ENCODE results near the gene THG1L. TPM values are rescaled to one million over a fixed set of nuclear protein-coding genes. Genes with fewer than 3 reads are reported as not detected.

Gene THG1L
- total RNA-seq, 1 experiment from 2014 or later = 12.9 TPM

DNA sequence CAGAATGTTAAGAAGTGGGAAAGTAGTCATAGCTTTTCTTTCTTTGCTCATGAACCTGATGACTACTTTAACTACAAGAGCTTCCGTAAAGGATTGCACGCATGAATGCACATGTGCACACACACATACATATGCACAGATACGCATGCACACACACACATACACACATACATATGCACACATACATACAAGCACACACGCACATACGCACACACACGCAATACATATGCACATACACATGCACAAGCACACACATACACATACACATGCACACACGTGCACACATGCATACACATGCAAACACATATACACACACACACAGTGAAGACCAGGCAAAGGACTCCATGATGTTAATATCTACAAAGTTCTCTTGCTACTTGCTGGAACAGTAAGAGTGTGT is 35.2 kb downstream of the THG1L start:
- no peak overlapping the region for H3K4me3 Mint-ChIP-seq
- Histone ChIP-seq H2BK15ac (ENCODE audit: low read depth, low read length) (no peak overlapping the region), H3K9me3 (ENCODE audit: control insufficient read depth, low read depth, low read length) (no peaks in the 10 kb centered on the region), H3K79me2 (ENCODE audit: insufficient read depth, low read length) (no peaks in the 10 kb centered on the region), H2BK20ac (ENCODE audit: low read depth, low read length, poor library complexity, severe bottlenecking) (no peak overlapping the region), H3K27ac (ENCODE audit: insufficient read length, low read depth, low read length) (no peak overlapping the region), H2AK5ac (ENCODE audit: insufficient read length, low read length) (no peak overlapping the region), H2BK12ac (ENCODE audit: insufficient read length, low read depth, low read length) (no peak overlapping the region), H3K56ac (ENCODE audit: insufficient read length, low read depth, low read length) (no peak overlapping the region), H3K4me1 (ENCODE audit: insufficient read depth, low read length) (no peaks in the 10 kb centered on the region), H3K27me3 (ENCODE audit: insufficient read depth, low read length) (no peaks in the 10 kb centered on the region), H3K23ac (ENCODE audit: insufficient read length, low read depth, low read length) (no peak overlapping the region), H2BK120ac (ENCODE audit: low read depth, low read length, poor library complexity, severe bottlenecking) (no peak overlapping the region), H3K79me1 (ENCODE audit: insufficient read depth, low read depth, low read length, poor library complexity, severe bottlenecking) (no peaks in the 10 kb centered on the region), H3K18ac (ENCODE audit: insufficient read length, low read depth, low read length) (no peak overlapping the region), H4K20me1 (ENCODE audit: control insufficient read depth, insufficient read depth, insufficient read length) (no peaks in the 10 kb centered on the region), H2AFZ (ENCODE audit: low read length) (no peak overlapping the region), H4K5ac (ENCODE audit: insufficient read length, low read depth, low read length) (no peak overlapping the region), H3K14ac (ENCODE audit: insufficient read depth, low read length) (no peak overlapping the region), H3K9ac (ENCODE audit: extremely low read depth, insufficient read length, low read length) (no peak overlapping the region), H3K4ac (ENCODE audit: low read depth, low read length) (no peak overlapping the region), H3K4me2 (ENCODE audit: insufficient read depth, insufficient read length, low read length) (no peak overlapping the region), H4K91ac (ENCODE audit: insufficient read length, low read depth, low read length) (no peak overlapping the region), H3T11ph (ENCODE audit: low read length) (no peak overlapping the region), H3K23me2 (ENCODE audit: insufficient read length, low read depth, low read length, poor library complexity, severe bottlenecking) (no peaks in the 10 kb centered on the region), H4K8ac (replicated peaks; ENCODE audit: insufficient read length, low read depth, low read length) (no peak overlapping the region), H2BK5ac (ENCODE audit: insufficient read length, low read length) (no peak overlapping the region)
- no peaks in the 10 kb centered on the region for H3K27me3 Mint-ChIP-seq (ENCODE audit: low read depth)
- no CpG with 5 or more reads among the region's 7 CpGs for WGBS (ENCODE audit: extremely low coverage, insufficient read length, low lambda C conversion rate)
- H3K36me3 Mint-ChIP-seq (ENCODE audit: insufficient read depth in 1 of 3, low read depth in 3 of 3) = no peaks in the 10 kb centered on the region
- no peak overlapping the region for H3K27ac Mint-ChIP-seq
- no peak for DNase-seq
- no peaks in the 10 kb centered on the region; a peak in 1 of 5 replicates for H3K9me3 Mint-ChIP-seq
- H3K4me1 Mint-ChIP-seq = 0 out of 4 replicates have a peak, but pooled peaks cover 0 to 4% of the 10 kb centered on the region in 2 experiments
- TF ChIP-seq, protein P1, sequence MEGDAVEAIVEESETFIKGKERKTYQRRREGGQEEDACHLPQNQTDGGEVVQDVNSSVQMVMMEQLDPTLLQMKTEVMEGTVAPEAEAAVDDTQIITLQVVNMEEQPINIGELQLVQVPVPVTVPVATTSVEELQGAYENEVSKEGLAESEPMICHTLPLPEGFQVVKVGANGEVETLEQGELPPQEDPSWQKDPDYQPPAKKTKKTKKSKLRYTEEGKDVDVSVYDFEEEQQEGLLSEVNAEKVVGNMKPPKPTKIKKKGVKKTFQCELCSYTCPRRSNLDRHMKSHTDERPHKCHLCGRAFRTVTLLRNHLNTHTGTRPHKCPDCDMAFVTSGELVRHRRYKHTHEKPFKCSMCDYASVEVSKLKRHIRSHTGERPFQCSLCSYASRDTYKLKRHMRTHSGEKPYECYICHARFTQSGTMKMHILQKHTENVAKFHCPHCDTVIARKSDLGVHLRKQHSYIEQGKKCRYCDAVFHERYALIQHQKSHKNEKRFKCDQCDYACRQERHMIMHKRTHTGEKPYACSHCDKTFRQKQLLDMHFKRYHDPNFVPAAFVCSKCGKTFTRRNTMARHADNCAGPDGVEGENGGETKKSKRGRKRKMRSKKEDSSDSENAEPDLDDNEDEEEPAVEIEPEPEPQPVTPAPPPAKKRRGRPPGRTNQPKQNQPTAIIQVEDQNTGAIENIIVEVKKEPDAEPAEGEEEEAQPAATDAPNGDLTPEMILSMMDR (conservative IDR thresholded peaks at IDR 0.05) = no peak
